ENCODE data around the gene PPP1R16B. TPM values are rescaled to one million over a fixed set of nuclear protein-coding genes. Genes with fewer than 3 reads are reported as not detected.
A peak's percentile ranks its signal among the peaks of the same experiment; 100 is the strongest.

PPP1R16B gene
- total RNA-seq, 1 donor from 2014 or later: 5.3 TPM

- H3K4me1 Mint-ChIP-seq (ENCODE audit: low read depth, unreplicated experiment): peaks cover 35% of the 10 kb centered on the region
- peaks cover 4% of the 10 kb centered on the region for H3K36me3 Mint-ChIP-seq (ENCODE audit: unreplicated experiment)
- peak overlapping the region; percentile 52 for H3K27ac Mint-ChIP-seq (ENCODE audit: unreplicated experiment)
- no peak for TF ChIP-seq CTCF (IDR thresholded peaks at IDR 0.05; ENCODE audit: partially characterized antibody, unreplicated experiment)
- H3K27me3 Mint-ChIP-seq (ENCODE audit: unreplicated experiment): peaks cover 4% of the 10 kb centered on the region
- peaks cover 20% of the 10 kb centered on the region for H3K9me3 Mint-ChIP-seq (ENCODE audit: unreplicated experiment)
- peak; percentile 61 for DNase-seq
- no peak overlapping the region for H3K4me3 Mint-ChIP-seq (ENCODE audit: unreplicated experiment)
Measured at GRCh38 chr20:38880952-38881735, 75.6 kb downstream of the PPP1R16B start.

- peaks cover 35% of the 10 kb centered on the region for H3K4me1 Mint-ChIP-seq (ENCODE audit: low read depth, unreplicated experiment)
- H3K27me3 Mint-ChIP-seq (ENCODE audit: unreplicated experiment): peaks cover 4% of the 10 kb centered on the region
- H3K36me3 Mint-ChIP-seq (ENCODE audit: unreplicated experiment): peaks cover 4% of the 10 kb centered on the region
- peak overlapping the region; percentile 69 for H3K27ac Mint-ChIP-seq (ENCODE audit: unreplicated experiment)
- H3K9me3 Mint-ChIP-seq (ENCODE audit: unreplicated experiment): peaks cover 20% of the 10 kb centered on the region
- H3K4me3 Mint-ChIP-seq (ENCODE audit: unreplicated experiment): peak overlapping the region; percentile 15
- no peak for DNase-seq
- TF ChIP-seq CTCF (IDR thresholded peaks at IDR 0.05; ENCODE audit: partially characterized antibody, unreplicated experiment): no peak
Measured at GRCh38 chr20:38881806-38882440, 76.4 kb downstream of the PPP1R16B start.

- H3K4me1 Mint-ChIP-seq (ENCODE audit: low read depth, unreplicated experiment): peaks cover 35% of the 10 kb centered on the region
Measured at GRCh38 chr20:38882600-38882999, 77.1 kb downstream of the PPP1R16B start.

DNA sequence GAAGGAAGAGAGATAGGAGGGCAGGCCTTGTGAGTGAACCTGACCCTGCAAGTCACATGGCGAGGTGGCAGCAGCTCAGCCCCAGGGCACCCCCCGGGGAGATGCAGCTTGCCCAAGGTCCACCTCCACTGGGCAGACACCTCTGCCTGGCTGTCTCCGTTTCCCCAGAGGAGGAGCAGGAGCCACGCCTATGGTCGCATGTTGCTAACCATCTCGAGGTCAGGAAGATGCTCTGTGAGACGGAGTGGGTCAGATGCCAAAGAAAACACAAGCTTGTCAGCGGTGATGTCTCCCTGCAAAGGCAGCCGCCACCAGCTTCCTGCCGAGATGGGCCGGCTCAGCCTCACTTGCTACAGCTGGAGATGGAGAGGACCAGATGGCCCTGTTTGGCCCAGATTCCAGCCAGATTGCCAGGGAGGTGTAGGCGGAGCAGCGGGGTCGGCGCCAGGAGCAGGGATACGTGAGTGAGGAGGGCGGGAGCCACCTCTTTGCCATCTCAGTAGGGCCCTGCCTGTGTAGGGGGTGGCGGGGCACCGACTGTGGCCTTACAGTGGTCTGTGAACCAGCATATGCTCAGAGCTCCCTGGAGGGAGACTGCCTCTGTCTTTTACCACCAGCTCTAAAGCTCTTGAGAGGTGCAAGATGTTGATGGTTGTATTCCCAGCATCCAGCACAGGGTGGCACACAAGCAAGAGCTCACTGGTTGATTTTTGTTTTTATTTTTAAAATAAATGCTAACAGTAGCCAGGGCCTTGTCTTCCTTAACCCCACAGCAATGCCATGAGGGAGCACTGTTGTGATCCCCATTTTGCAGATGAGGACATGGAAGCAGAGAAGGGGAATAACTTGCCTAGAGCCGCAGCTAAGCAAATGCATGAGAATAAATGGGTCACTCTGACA lies 77.8 kb downstream of the PPP1R16B start:
- Mint-ChIP-seq H3K27ac (ENCODE audit: unreplicated experiment) (peak overlapping the region; percentile 92), H3K27me3 (ENCODE audit: unreplicated experiment) (peaks cover 6% of the 10 kb centered on the region), H3K9me3 (ENCODE audit: unreplicated experiment) (peaks cover 15% of the 10 kb centered on the region), H3K36me3 (ENCODE audit: unreplicated experiment) (no peaks in the 10 kb centered on the region), H3K4me1 (ENCODE audit: low read depth, unreplicated experiment) (peaks cover 35% of the 10 kb centered on the region), H3K4me3 (ENCODE audit: unreplicated experiment) (no peak overlapping the region)
- TF ChIP-seq CTCF (IDR thresholded peaks at IDR 0.05; ENCODE audit: partially characterized antibody, unreplicated experiment): no peak
- peak; percentile 66 for DNase-seq

More at GRCh38 chr20:38882600-38882999, 77.1 kb downstream of the PPP1R16B start:
- no peak for TF ChIP-seq CTCF (IDR thresholded peaks at IDR 0.05; ENCODE audit: partially characterized antibody, unreplicated experiment)
- peaks cover 2% of the 10 kb centered on the region for H3K36me3 Mint-ChIP-seq (ENCODE audit: unreplicated experiment)
- peak overlapping the region; percentile 92 for H3K27ac Mint-ChIP-seq (ENCODE audit: unreplicated experiment)
- peaks cover 6% of the 10 kb centered on the region for H3K27me3 Mint-ChIP-seq (ENCODE audit: unreplicated experiment)
- peaks cover 19% of the 10 kb centered on the region for H3K9me3 Mint-ChIP-seq (ENCODE audit: unreplicated experiment)
- no peak for DNase-seq
- H3K4me3 Mint-ChIP-seq (ENCODE audit: unreplicated experiment): peak overlapping the region; percentile 71
